HPDE6-E6E7 (cell line): ENCODE results near the gene CLIC4.
"Not testable (repeated sequence)": the region's sequence is repeated elsewhere in the genome, so short reads cannot be mapped to it uniquely, and the experiment has no call there.

Source experiments
- DNase-seq: peaks from one replicate; pipeline ENCODE4 v3.0.0; 2011; ENCODE audit warnings: missing footprints; ENCODE audit errors: extremely low spot score

Gene CLIC4

DNA sequence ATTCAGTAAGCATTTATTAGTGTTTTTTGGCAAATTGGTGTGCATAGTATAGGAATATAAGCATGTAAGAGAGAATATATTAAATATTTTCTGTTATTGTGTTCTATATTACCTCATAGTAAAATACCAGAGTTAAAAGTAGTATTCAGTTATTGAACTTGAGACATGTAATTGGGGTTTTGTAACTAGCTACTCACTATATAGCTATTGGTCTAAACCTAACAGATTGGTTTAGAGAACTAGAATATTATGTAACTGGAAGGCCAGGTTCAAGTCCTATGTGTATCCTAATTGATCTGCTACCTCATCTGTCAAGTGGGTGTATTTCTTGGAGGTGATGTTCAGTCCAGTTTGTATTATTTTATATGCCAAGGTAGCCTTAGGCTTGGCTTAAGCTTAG lies 26.3 kb downstream of the CLIC4 start:
- DNase-seq: no peak

DNA sequence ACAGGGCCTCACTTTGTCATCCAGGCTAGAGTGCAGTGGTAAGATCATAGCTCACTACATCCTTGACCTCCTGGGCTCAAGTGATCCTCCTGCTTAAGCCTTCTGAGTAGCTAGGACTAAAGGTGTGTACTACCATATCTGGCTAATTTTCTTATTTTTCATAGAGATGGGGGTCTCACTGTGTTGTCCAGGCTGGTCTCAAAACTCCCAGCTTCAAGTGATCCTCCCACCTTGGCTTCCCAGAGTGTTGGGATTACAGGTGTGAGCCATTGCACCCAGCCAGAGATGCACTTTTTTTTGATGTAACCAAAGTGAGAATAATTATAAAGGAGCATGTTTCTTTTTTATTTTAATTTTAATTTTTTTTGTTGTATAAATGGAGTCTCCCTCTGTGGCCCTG lies 28.4 kb downstream of the CLIC4 start:
- no peak for DNase-seq

DNA sequence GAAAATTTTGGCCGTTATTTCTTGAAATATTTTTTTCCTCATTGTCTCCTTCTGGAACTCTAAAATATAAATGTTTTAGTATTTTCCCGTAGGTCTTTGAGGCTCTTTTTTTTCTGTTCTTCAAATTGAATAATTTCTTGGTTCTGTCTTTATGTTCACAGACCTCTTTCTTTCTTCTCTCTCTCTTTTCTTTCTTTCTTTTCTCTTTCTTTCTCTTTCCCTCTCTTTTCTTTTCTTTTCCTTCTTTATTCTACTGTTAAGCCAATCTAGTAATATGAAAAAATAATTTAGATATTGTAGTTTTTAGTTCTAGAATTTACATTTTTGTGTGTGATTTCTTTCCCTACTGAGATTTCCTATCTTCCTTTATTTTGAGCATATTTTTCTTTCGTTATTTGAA lies 30.1 kb downstream of the CLIC4 start:
- DNase-seq: no peak

DNA sequence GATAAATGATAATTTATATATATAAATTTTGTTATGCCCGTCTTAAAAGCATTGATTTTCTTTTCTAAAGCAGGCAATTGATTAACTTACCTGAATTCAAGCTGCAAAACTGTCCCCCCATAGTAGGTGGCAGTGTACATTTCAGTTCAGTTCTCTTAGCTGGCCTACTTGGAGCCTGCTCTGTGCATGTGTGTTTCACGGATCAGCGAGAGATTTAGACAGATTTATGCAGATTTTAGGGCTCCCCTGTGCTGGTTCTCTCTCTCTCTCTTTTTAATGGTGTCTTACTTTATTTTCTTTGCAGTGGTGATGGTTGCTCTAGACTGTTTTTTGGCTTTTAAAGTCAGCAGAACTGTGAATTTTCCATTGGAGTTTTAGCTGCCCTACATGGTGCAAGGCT lies 30.7 kb downstream of the CLIC4 start:
- no peak for DNase-seq

DNA sequence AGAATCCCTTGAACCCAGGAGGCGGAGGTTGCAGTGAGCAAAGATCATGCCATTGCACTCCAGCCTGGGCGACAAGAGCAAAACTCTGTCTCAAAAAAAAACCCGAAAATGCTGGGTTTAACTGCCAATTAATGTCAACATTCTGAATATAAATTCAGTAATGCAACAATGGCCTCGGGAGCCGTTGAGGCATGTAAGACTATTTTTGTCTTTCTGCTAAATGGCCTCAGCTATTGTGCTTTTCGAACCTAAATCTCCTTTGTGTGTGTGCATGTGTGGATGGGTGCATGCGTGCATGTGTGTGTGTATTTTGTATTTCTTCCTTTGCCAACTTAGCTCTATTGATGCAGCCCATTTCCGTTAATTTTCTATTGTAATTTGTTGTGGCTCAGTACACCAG lies 31.6 kb downstream of the CLIC4 start:
- DNase-seq: no peak

DNA sequence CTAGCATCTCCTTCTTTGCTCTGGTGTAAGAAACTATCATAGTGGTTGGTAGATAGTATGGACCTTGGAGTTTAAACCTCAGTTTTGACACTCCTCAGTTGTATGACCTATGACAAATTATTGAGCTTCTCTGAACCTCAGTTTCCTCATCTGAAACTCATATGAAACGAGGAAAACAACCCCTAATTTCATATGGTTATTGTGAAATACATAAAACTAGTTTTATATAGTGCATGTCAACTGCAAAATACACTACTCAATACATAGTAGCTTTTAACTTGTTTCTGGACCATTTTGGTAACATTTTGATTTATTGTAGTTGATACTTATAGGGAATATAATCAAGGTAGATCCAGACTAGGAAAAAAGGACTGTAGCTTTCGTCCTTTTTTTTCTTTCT lies 32.9 kb downstream of the CLIC4 start:
- DNase-seq: no peak

DNA sequence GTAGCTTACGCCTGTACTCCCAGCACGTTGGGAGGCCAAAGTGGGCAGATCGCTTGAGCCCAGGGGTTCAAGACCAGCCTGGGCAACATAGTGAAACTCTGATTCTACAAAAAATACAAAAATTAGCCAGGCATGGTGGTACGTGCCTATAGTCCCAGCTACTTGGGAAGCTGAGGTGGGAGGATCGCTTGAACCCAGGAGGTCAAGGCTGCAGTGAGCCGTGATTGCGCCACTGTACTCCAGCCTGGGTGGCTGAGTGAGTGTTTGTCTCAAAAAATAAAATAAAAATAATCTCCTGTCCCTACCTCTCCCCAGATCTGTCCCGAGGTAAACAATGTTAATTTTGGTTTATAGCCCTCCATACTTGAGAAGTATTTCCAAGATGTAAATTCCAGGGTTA lies 34.0 kb downstream of the CLIC4 start:
- DNase-seq: not testable (repeated sequence)

DNA sequence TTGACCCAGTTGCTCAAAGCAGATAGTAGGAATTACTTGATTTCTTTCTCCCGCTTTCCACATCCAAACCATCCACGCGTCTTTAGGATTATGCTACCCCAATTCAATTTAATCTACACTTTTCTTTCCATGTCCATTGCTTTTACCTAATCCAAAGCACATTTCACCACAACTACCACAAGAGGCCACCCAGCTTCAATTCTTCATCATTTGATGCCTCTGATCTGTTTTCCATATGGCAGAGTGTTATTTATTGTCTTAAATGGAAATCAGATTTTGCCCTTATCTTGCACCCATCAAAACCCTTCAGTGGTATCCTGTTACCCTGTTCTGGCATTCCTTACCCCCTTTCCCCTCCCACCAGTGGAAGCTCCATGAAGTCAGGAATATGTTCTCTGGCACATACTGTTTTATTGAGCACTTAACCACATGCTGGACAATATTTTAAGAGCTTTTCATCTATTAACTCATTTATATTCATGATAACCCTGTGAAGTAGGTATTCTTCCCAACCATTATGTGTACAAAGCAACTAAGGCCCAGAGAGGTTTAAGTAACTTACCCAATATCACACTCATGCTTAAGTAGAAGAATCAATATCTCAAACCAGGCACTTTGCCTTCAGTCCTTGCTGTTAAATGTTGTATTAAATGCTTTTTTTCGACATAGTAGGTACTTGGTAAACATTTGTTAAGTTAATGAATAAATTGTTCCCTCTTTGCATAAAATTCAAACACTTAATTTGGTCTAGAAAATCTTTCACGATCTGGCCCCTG lies 34.6 kb downstream of the CLIC4 start:
- no peak for DNase-seq

DNA sequence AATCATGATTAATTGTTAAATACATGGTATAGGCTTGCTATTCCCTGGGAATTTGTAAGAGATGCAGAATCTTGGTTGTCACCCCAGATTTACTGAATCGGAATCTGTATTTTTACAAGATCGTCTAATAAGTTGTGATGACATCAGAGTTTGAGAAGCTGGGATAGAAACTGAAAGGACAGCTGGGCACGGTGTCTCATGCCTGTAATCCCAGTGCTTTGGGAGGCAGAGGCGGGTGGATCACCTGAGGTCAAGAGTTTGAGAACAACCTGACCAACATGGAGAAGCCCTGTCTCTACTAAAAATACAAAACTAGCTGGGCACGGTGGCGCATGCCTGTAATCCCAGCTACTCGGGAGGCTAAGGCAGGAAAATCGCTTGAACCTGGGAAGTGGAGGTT lies 35.4 kb downstream of the CLIC4 start:
- not testable (repeated sequence) for DNase-seq

DNA sequence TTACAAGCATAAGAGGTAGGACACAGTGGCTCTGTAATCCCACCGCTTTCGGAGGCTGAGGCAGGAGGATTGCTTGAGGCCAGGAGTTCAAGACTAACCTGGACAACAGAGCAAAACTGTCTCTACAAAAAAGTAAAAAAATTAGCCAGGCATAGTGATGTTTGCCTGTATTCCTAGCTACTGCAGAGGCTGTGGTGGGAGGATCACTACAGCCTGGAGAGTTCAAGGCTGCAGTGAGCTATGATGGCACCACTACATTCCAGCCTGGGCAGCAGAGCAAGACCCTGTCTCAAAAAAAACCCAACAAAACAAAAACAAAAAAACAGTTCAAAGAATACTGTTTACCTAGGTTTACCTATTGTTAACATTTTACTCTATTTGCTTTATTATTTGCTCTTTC lies 37.4 kb downstream of the CLIC4 start:
- DNase-seq: no peak

DNA sequence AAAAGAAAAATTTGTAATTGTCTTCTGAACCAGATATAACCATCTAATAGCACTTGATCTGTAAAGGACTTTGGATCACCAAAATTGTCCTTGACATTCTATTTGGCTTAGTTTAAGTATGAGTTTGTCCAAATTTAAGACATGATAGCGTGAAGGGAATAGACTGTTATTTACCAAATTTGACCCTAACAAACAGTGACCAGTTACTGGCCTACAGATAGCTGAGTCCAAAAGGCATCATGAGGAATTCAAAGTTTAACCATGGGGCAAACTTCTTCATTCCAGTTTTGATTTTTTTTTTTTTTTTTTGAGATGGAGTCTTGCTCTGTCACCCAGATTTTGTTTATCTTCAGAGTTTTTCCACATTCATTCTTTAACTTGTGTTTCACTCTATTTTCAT lies 38.5 kb downstream of the CLIC4 start:
- no peak for DNase-seq

DNA sequence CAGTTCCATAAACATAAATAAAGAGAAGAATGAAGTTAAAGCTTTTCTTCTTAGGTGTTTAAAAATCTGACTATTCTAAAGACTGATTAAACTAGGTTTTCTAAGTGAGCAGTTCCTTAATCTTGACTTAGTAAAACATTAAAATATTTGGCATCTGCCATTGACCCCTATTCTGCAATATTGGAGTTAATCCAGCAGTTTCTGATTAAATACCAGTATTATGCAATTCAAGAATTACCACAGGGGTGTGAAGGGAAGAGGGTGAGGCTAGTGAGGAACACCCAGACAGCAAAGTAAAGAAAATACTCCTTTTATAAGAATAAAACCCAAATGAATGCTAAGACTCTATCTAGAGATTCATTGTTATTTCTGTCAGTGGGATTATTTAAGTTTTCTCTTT lies 40.9 kb downstream of the CLIC4 start:
- no peak for DNase-seq

DNA sequence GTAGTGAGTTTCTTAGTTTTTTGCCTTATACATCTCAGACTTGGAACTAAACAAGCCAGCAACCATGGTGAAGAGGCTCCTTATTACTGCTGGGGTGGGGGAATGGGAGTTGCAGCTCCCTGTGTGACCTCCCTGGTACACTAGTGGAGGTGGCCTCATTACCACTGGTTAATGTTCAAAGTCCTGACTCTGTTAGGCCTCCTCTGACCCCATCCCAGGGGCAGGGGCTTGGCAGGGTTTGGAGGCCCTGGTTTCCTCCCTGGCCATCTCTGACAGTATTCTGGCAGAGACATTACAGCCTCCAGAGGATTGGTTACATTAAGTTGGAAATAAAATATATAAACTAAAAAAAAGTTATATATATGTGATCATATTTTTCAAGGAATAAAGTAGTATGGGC lies 45.2 kb downstream of the CLIC4 start:
- DNase-seq: no peak

DNA sequence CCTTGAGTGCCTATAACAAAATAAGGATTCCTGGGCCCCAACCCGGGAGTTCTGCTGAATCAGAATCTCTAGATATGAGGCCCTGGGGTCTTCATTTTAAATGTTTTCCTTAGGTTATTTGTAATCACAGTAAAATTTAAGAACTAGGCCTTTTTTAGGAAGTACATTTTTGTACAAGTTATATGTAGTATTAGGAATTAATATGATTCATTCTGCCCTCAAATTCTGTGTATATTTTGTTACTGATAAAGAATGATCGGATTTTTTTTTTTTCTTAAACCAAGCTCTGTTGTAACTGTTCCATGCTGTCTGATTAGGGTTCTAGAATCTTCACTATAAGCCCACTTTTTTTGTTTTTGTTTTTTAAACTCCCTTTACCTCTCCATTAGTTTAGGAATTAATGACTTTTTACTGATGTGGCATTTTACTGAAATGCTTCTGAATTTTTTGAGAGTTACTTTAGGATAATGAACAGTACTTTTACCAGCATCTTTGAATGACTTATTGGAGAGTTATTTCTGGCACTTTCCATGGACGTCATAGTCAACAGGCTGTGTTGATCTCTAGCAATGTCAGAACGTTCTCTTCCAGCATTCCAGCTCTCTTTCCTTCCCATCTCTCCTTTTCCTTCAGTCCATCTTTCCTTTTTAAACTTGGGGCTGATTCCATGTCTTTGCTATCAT lies 48.3 kb downstream of the CLIC4 start:
- DNase-seq: no peak

DNA sequence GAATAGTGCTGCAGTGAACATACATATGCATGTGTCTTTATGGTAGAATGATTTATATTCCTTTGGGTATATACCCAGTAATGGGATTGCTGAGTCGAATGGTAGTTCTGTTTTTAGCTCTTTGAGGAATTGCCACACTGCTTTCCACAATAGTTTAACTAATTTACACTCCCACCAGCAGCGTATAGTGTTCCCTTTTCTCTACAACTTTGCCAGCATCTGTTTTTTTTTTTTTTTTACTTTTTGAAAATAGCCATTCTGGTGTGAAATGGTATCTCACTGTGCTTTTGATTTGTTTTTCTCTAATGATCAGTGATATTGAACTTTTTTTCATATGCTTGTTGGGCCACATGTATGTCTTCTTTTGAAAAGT lies 48.9 kb downstream of the CLIC4 start:
- not testable (repeated sequence) for DNase-seq

DNA sequence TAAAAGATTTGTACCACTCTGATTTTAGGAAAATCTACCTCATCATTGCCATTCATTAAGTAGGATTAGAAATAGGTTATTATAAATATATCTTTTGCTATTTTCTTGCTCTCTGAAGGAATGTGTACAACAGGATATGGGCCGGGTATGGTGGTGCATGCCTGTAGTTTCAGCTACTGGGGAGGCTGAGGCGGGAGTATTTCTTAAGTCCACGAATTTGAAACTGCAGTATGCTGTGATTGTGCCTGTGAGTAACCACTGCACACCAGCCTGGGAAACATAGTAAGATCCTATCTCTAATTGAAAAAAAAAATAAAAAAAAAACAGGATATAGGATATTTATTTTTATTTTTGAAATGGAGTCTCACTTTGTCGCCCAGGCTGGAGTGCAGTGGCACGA lies 50.0 kb downstream of the CLIC4 start:
- DNase-seq: no peak

DNA sequence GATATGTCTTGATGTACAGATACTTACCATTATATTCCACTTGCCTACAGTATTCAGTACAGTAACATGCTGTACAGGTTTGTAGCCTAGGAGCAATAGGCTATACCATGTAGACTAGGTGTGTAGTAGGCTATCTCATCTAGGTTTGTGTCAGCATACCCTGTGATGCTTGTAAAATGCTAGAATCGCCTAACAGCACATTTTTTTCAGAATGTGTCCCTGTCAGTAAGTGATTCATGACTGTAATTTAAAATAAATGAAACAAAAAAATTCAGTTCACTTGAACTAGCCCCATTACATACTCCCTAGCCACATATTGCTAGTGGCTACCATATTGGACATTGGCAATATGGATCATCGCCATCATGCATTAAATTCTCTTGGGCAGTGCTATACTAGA lies 51.3 kb downstream of the CLIC4 start:
- DNase-seq: no peak

DNA sequence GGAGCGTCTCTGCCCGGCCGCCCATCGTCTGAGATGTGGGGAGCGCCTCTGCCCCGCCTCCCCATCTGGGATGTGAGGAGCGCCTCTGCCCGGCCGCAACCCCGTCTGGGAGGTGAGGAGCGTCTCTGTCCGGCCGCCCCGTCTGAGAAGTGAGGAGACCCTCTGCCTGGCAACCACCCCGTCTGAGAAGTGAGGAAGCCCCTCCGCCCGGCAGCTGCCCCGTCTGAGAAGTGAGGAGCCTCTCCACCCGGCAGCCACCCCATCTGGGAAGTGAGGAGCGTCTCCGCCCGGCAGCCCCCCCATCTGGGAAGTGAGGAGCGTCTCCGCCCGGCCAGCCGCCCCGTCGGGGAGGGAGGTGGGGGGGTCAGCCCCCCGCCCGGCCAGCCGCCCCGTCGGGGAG lies 54.0 kb downstream of the CLIC4 start:
- DNase-seq: not testable (repeated sequence)

DNA sequence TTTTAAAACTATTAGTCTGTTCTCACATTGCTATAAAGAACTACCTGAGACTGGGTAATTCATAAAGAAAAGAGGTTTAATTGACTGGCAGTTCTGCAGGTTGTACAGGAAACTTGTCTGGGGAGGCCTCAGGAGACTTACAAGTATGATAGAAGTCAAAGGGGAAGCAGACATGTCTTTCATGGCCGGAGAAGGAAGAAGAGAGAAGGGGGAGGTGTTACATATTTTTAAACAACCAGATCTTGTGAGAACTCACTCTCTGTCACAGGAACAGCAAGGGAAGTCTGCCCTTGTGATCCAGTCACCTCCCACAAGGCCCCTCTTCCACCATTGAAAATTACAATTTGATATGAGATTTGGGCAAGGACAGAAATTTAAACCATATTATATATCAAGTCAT lies 55.9 kb downstream of the CLIC4 start:
- no peak for DNase-seq

DNA sequence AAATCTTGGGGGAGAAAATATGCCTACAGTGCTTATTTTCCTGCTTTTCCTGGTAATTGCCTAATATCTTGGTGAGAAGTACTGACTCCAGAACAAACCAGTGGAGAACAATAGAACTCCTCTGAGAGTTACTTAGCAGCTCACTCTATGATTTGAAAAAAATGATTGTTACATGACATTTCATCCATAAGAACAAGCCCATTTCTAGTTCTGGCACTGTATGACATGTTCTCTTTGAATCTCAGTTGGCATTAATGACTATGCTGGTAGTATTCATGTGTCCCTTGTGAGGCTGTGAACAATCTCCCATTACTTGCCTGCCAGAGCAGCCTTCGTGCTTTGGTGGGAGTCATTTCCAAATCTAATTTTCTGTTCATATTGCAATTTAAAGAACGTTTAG lies 58.0 kb downstream of the CLIC4 start:
- no peak for DNase-seq

DNA sequence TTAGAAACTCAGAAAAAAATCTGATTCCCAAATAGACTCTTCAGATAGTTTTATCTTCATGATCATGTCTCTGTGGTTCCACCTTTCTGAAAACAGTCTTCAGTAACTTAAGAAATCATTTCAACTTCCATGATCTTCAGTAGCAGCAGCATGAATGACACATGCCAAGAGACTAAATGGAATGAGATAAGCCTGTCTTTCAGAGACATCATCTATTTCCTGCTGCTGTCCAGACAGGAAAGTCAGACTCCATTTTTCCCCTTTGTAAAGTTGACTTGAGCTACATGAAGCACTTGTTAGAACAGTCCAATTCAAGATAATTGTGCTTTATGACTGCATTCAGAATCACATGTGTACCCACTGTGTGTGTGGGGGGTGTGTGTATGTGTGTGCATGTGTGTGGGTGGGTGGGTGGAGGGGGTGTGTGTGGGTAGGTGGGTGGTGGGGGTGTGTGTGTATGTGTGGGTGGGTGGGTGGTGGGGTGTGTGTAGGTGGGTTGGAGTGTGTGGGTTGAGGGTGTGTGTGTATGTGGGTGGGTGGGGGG lies 58.8 kb downstream of the CLIC4 start:
- DNase-seq: no peak

DNA sequence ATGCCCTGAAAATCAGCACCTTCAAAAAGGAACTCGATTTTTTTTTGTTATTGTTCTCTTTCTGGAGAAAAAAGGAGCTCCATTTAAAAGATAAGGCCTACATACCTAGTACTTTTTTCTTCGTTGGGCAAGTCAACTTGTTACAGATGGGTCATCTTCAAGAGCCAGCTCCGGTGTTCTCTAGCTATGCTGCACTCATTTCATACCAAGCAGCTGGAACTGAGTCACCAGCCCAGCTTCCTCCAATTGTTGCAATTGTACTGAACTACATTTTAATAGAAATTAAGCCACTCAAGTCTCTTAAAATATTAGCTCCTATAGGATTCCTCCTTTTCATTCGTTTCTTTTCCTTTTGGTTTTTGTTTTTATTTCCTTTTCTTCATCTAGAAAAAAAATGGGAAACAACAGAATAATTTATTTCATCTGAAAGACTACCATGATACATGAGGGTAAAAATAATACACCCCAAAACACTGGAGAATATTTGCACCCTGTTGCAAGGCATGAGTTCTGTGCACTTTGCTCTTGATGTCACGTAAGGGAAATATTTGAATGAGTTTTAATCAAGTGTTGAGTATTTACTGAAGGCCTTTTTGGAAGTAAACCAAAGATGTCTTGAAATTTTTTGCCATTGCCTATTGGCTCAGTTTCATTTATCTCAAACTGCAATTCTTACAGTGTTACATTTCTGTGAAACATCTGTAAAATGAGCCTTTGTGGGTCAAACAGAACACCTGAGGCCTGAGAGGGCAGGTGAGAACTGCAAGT lies 60.5 kb downstream of the CLIC4 start:
- DNase-seq: peak; percentile 64

DNA sequence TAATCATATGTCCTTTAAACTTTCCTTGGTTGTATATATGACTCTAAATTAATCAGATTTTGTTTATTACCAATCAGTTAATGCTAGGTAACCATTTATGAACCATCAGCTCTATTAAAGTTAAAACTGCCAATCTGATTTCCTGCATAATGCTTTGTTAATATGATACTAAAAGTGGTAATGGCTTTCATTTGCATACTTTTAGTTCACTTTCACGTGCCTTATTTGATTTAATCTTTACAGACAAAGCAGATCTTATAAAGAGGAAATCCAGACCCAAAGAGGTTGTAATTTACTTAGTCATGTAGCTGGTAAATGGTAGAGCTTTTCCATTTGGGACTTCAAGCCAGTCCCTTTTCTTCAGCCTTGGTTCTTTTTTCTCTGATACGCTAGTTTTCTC lies 61.3 kb downstream of the CLIC4 start:
- no peak for DNase-seq
